ENCODE data around the gene FOXK2. TPM values are rescaled to one million over a fixed set of nuclear protein-coding genes. Genes with fewer than 3 reads are reported as not detected.

FOXK2 gene
- total and polyA plus RNA-seq, 4 donors = 26.8 to 57.1 (median 46.5) TPM

GRCh38 chr17:82486231-82487094, 33.1 kb upstream of the FOXK2 start:
- H3K36me3 ChIP-seq (ENCODE audit: control insufficient read depth, insufficient read depth, low read length) = peaks cover 92% of the 10 kb centered on the region
- H3K4me1 ChIP-seq (ENCODE audit: control insufficient read depth, insufficient read depth, low read length) = peaks cover 23% of the 10 kb centered on the region
- H3K4me3 ChIP-seq (ENCODE audit: low read depth, low read length) = no peak overlapping the region
- no peak for DNase-seq (ENCODE audit: low read depth in 4 of 6, low spot score in 6 of 6)
- no peak overlapping the region for H3K27ac ChIP-seq (ENCODE audit: low read depth, low read length)
- WGBS (ENCODE audit: insufficient coverage) = 82% methylated on average over 13 of the region's 13 CpGs
- no peaks in the 10 kb centered on the region for H3K9me3 ChIP-seq (ENCODE audit: control insufficient read depth, insufficient read depth, low read length)
- no peaks in the 10 kb centered on the region for H3K27me3 ChIP-seq (ENCODE audit: control insufficient read depth, insufficient read depth, low read length)

GRCh38 chr17:82487910-82488309, 31.6 kb upstream of the FOXK2 start:
- peak in 1 of 6 donors; percentile 35 for DNase-seq (ENCODE audit: low read depth in 4 of 6, low spot score in 6 of 6)
- Histone ChIP-seq H3K27me3 (ENCODE audit: control insufficient read depth, insufficient read depth, low read length) (no peaks in the 10 kb centered on the region), H3K4me3 (ENCODE audit: low read depth, low read length) (no peak overlapping the region), H3K27ac (ENCODE audit: low read depth, low read length) (no peak overlapping the region), H3K4me1 (ENCODE audit: control insufficient read depth, insufficient read depth, low read length) (peaks cover 23% of the 10 kb centered on the region), H3K36me3 (ENCODE audit: control insufficient read depth, insufficient read depth, low read length) (peaks cover 83% of the 10 kb centered on the region), H3K9me3 (ENCODE audit: control insufficient read depth, insufficient read depth, low read length) (no peaks in the 10 kb centered on the region)
- WGBS (ENCODE audit: insufficient coverage) = 88% methylated on average over 10 of the region's 14 CpGs

DNA sequence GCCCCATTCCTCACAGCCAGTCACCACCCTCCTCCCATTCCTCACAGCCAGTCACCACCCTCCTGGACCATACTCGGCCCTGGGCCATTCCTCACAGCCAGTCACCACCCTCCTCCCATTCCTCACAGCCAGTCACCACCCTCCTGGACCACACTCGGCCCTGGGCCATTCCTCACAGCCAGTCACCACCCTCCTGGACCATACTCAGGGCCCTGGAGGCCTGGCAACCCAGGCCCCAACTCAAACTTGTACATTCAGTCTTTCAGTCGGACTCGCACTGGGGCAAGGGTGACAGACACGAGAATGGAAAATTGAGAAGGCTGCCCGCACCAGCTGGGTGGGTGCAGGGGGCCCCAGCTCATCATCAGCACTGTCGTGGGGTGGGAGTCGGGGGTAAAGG, 30.4 kb upstream of the FOXK2 start:
- Histone ChIP-seq H3K27me3 (ENCODE audit: control insufficient read depth, insufficient read depth, low read length) (no peaks in the 10 kb centered on the region), H3K27ac (ENCODE audit: low read depth, low read length) (peak overlapping the region; percentile 33), H3K9me3 (ENCODE audit: control insufficient read depth, insufficient read depth, low read length) (no peaks in the 10 kb centered on the region), H3K36me3 (ENCODE audit: control insufficient read depth, insufficient read depth, low read length) (peaks cover 72% of the 10 kb centered on the region), H3K4me3 (ENCODE audit: low read depth, low read length) (no peak overlapping the region), H3K4me1 (ENCODE audit: control insufficient read depth, insufficient read depth, low read length) (peaks cover 26% of the 10 kb centered on the region)
- WGBS (ENCODE audit: insufficient coverage) = 51% methylated on average over 6 of the region's 8 CpGs
- peak in 2 of 6 donors; percentile 38 to 79 for DNase-seq (ENCODE audit: low read depth in 4 of 6, low spot score in 6 of 6)

GRCh38 chr17:82489851-82490511, 29.6 kb upstream of the FOXK2 start:
- DNase-seq (ENCODE audit: low read depth in 4 of 6, low spot score in 6 of 6) = no peak
- WGBS (ENCODE audit: insufficient coverage) = 87% methylated on average over 13 of the region's 21 CpGs

DNA sequence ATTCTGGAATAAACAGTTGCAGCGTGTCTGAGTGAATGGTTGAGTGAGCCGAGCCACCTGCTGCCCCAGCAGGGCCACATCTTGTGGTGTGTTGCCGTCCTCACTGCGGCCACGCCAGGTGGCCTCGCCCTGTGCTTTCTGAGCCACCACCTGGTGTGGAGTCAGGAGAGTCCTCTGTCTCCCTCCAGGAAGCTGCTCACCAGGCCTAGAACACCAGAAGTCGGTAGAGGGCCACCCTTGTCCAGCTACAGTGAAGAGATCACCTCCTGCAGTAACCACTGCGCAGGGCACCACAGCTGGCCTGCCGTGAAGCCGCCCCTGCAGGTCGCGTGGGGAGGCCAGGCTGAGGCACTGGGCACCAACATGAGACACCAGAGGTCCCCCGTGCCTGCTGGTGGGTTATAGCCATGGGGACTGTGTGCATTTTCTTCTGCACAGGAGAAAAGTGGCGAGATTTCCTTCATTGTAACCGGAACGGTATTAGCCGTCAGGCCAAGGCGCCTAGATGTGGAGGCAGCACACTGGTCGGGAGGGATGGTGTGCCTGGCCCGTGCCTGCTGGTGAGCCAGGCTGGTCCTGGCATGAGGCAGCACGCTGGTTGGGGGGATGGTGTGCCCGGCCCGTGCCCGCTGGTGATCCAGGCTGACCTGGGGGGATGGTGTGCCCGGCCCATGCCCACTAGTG, 28.9 kb upstream of the FOXK2 start:
- Histone ChIP-seq H3K27me3 (ENCODE audit: control insufficient read depth, insufficient read depth, low read length) (no peaks in the 10 kb centered on the region), H3K36me3 (ENCODE audit: control insufficient read depth, insufficient read depth, low read length) (peaks cover 57% of the 10 kb centered on the region), H3K9me3 (ENCODE audit: control insufficient read depth, insufficient read depth, low read length) (no peaks in the 10 kb centered on the region), H3K4me3 (ENCODE audit: low read depth, low read length) (no peak overlapping the region), H3K4me1 (ENCODE audit: control insufficient read depth, insufficient read depth, low read length) (peaks cover 30% of the 10 kb centered on the region), H3K27ac (ENCODE audit: low read depth, low read length) (no peak overlapping the region)
- 92% methylated on average over 24 of the region's 25 CpGs for WGBS (ENCODE audit: insufficient coverage)
- no peak for DNase-seq (ENCODE audit: low read depth in 4 of 6, low spot score in 6 of 6)

More at GRCh38 chr17:82489851-82490511, 29.6 kb upstream of the FOXK2 start:
- Histone ChIP-seq H3K27ac (ENCODE audit: low read depth, low read length) (no peak overlapping the region), H3K4me3 (ENCODE audit: low read depth, low read length) (no peak overlapping the region), H3K9me3 (ENCODE audit: control insufficient read depth, insufficient read depth, low read length) (no peaks in the 10 kb centered on the region), H3K27me3 (ENCODE audit: control insufficient read depth, insufficient read depth, low read length) (no peaks in the 10 kb centered on the region), H3K36me3 (ENCODE audit: control insufficient read depth, insufficient read depth, low read length) (peaks cover 64% of the 10 kb centered on the region), H3K4me1 (ENCODE audit: control insufficient read depth, insufficient read depth, low read length) (peaks cover 30% of the 10 kb centered on the region)

DNA sequence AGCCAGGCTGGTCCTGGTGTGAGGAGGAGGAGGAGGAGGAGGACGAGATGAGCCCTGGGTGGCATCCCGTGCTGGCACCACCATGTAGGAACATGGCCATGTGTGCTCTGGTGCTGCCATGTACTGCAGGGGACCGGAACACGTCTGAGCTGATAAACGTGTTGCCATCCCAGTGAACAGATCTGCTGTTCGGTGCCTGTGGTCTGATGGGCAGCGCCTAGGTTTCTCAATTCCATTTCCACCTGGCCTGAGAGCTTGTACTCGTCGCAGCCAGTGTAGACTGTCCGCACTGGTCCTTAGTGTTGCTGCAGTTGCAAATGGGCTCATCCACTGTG, 28.4 kb upstream of the FOXK2 start:
- H3K27ac ChIP-seq (ENCODE audit: low read depth, low read length) = no peak overlapping the region
- 92% methylated on average over 10 of the region's 10 CpGs for WGBS (ENCODE audit: insufficient coverage)
- no peak for DNase-seq (ENCODE audit: low read depth in 4 of 6, low spot score in 6 of 6)
- H3K27me3 ChIP-seq (ENCODE audit: control insufficient read depth, insufficient read depth, low read length) = no peaks in the 10 kb centered on the region
- peaks cover 36% of the 10 kb centered on the region for H3K4me1 ChIP-seq (ENCODE audit: control insufficient read depth, insufficient read depth, low read length)
- no peak overlapping the region for H3K4me3 ChIP-seq (ENCODE audit: low read depth, low read length)
- H3K9me3 ChIP-seq (ENCODE audit: control insufficient read depth, insufficient read depth, low read length) = no peaks in the 10 kb centered on the region
- H3K36me3 ChIP-seq (ENCODE audit: control insufficient read depth, insufficient read depth, low read length) = peaks cover 52% of the 10 kb centered on the region

DNA sequence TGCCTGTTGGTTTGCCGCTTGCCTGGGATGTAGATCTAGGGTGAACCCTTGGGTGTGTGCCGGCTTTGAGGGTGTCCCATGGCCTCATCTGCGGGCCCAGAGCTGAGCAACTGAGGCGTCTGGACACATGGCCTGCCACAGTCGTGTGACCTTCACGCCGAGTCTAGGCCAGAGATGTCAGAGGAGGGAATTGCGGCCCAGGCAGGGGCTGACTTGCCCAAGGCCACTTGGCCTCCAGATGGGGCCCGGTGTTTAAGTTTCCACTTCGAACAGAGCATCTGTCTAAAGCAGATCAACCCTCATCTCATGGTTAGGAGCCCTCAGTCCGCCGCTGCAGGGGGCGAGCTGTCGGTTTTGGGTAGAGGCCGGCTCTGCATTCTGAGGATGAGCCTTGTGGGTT, 28.0 kb upstream of the FOXK2 start:
- H3K9me3 ChIP-seq (ENCODE audit: control insufficient read depth, insufficient read depth, low read length) = no peaks in the 10 kb centered on the region
- no peaks in the 10 kb centered on the region for H3K27me3 ChIP-seq (ENCODE audit: control insufficient read depth, insufficient read depth, low read length)
- H3K36me3 ChIP-seq (ENCODE audit: control insufficient read depth, insufficient read depth, low read length) = peaks cover 48% of the 10 kb centered on the region
- DNase-seq (ENCODE audit: low read depth in 4 of 6, low spot score in 6 of 6) = no peak
- peaks cover 39% of the 10 kb centered on the region for H3K4me1 ChIP-seq (ENCODE audit: control insufficient read depth, insufficient read depth, low read length)
- WGBS (ENCODE audit: insufficient coverage) = 85% methylated on average over 15 of the region's 15 CpGs
- no peak overlapping the region for H3K4me3 ChIP-seq (ENCODE audit: low read depth, low read length)
- no peak overlapping the region for H3K27ac ChIP-seq (ENCODE audit: low read depth, low read length)

GRCh38 chr17:82492643-82493225, 26.8 kb upstream of the FOXK2 start:
- peaks cover 36% of the 10 kb centered on the region for H3K36me3 ChIP-seq (ENCODE audit: control insufficient read depth, insufficient read depth, low read length)
- H3K27me3 ChIP-seq (ENCODE audit: control insufficient read depth, insufficient read depth, low read length) = no peaks in the 10 kb centered on the region
- no peaks in the 10 kb centered on the region for H3K9me3 ChIP-seq (ENCODE audit: control insufficient read depth, insufficient read depth, low read length)
- H3K4me3 ChIP-seq (ENCODE audit: low read depth, low read length) = no peak overlapping the region
- no peak for DNase-seq (ENCODE audit: low read depth in 4 of 6, low spot score in 6 of 6)
- H3K27ac ChIP-seq (ENCODE audit: low read depth, low read length) = no peak overlapping the region
- H3K4me1 ChIP-seq (ENCODE audit: control insufficient read depth, insufficient read depth, low read length) = peaks cover 46% of the 10 kb centered on the region
- 96% methylated on average over 4 of the region's 13 CpGs for WGBS (ENCODE audit: insufficient coverage)

DNA sequence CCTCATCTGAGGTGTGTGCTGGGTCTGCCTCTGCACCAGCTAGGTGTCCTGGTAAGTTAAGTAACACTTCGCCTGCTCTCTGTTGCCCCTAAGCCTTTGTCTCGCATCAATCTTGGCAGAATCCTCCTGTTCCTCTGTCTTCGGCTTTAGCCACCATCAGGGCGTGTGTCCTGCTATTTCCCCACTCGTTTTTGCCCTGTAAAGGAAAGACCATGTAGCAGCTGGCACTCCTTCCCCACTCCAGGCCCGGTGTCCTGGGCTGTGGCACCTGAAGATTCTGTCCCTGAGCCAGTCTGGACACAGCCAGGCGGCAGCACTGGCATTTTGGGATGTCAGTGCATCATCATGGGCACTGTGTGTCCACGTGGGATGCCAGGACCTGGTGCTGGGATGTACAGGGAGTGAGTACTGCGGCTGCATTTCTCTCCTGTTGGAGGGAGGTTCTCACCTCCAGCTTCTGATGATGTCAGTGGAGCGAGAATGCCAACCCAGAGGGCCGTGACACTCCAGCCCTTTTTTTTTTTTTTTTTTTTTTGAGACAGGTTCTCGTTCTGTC, 26.2 kb upstream of the FOXK2 start:
- no peak for DNase-seq (ENCODE audit: low read depth in 4 of 6, low spot score in 6 of 6)
- WGBS (ENCODE audit: insufficient coverage) = 87% methylated on average over 10 of the region's 12 CpGs
- Histone ChIP-seq H3K27me3 (ENCODE audit: control insufficient read depth, insufficient read depth, low read length) (no peaks in the 10 kb centered on the region), H3K9me3 (ENCODE audit: control insufficient read depth, insufficient read depth, low read length) (no peaks in the 10 kb centered on the region), H3K36me3 (ENCODE audit: control insufficient read depth, insufficient read depth, low read length) (peaks cover 30% of the 10 kb centered on the region), H3K27ac (ENCODE audit: low read depth, low read length) (no peak overlapping the region), H3K4me3 (ENCODE audit: low read depth, low read length) (no peak overlapping the region), H3K4me1 (ENCODE audit: control insufficient read depth, insufficient read depth, low read length) (peaks cover 47% of the 10 kb centered on the region)
